Muscle layer of colon (tissue), 2 donors: Measurements from ENCODE around the gene SPRED3.
"Not testable (repeated sequence)": the region's sequence is repeated elsewhere in the genome, so short reads cannot be mapped to it uniquely, and the experiment has no call there.

Experiments
- H3K27ac ChIP-seq: one replicate; pipeline ENCODE4 v1.7.0; 2013; ENCODE audit warnings: low read depth, mild to moderate bottlenecking, low read length, moderate library complexity
- H3K27me3 ChIP-seq, 2 donors: one replicate each; pipeline ENCODE4 v1.7.0; 2013; ENCODE audit warnings: low read length in 2 of 2, mild to moderate bottlenecking in 2 of 2; ENCODE audit not compliant: insufficient read depth in 2 of 2, control insufficient read depth in 1 of 2
- H3K36me3 ChIP-seq: one replicate; pipeline ENCODE4 v1.7.0; 2013; ENCODE audit warnings: mild to moderate bottlenecking, low read length; ENCODE audit not compliant: insufficient read depth
- H3K4me1 ChIP-seq: one replicate; pipeline ENCODE4 v1.7.0; 2013; ENCODE audit warnings: mild to moderate bottlenecking, low read length; ENCODE audit not compliant: insufficient read depth
- H3K4me3 ChIP-seq, 2 donors: one replicate each; pipeline ENCODE4 v1.7.0; 2013; ENCODE audit warnings: low read length in 2 of 2, low read depth in 1 of 2, mild to moderate bottlenecking in 1 of 2, moderate library complexity in 1 of 2
- H3K9ac ChIP-seq: one replicate; pipeline ENCODE4 v1.7.0; 2013; ENCODE audit warnings: low read length
- H3K9me3 ChIP-seq: one replicate; pipeline ENCODE4 v1.7.0; 2013; ENCODE audit warnings: mild to moderate bottlenecking, low read length
- donor health status: abdominal sarcoma.
- donor health status: Adenocarcinoma of cecum.

SPRED3 gene

GRCh38 chr19:38360351-38360750 lies 28.1 kb upstream of the SPRED3 start:
- Histone ChIP-seq H3K36me3 (no peaks in the 10 kb centered on the region), H3K27me3 (peaks cover 15 to 56% of the 10 kb centered on the region in 2 donors), H3K4me3 (no peak overlapping the region), H3K9me3 (no peaks in the 10 kb centered on the region), H3K9ac (no peak overlapping the region), H3K4me1 (peaks cover 12% of the 10 kb centered on the region), H3K27ac (no peak overlapping the region)

- no peak overlapping the region for H3K9ac ChIP-seq
- H3K4me3 ChIP-seq: peak overlapping the region; percentile 41 to 42
- peaks cover 12% of the 10 kb centered on the region for H3K4me1 ChIP-seq
- H3K27me3 ChIP-seq: peaks cover 15 to 60% of the 10 kb centered on the region in 2 donors
- no peaks in the 10 kb centered on the region for H3K36me3 ChIP-seq
- no peak overlapping the region for H3K27ac ChIP-seq
- no peaks in the 10 kb centered on the region for H3K9me3 ChIP-seq
These were observed 27.5 kb upstream of the SPRED3 start for GRCh38 chr19:38360839-38361631.

- Histone ChIP-seq H3K9me3 (no peaks in the 10 kb centered on the region), H3K27ac (no peak overlapping the region), H3K4me3 (peak overlapping the region; percentile 41 to 42), H3K36me3 (no peaks in the 10 kb centered on the region), H3K9ac (no peak overlapping the region), H3K4me1 (peaks cover 12% of the 10 kb centered on the region), H3K27me3 (peaks cover 15 to 54% of the 10 kb centered on the region in 2 donors)
These were observed 26.8 kb upstream of the SPRED3 start for GRCh38 chr19:38361633-38362075.

- no peaks in the 10 kb centered on the region for H3K36me3 ChIP-seq
- no peak overlapping the region for H3K27ac ChIP-seq
- no peaks in the 10 kb centered on the region for H3K9me3 ChIP-seq
- H3K4me3 ChIP-seq: peak overlapping the region in 1 of 2 donors; percentile 42
- H3K4me1 ChIP-seq: peaks cover 12% of the 10 kb centered on the region
- no peak overlapping the region for H3K9ac ChIP-seq
- peaks cover 15 to 49% of the 10 kb centered on the region in 2 donors for H3K27me3 ChIP-seq
These were observed 26.2 kb upstream of the SPRED3 start for GRCh38 chr19:38362076-38362945.

GRCh38 chr19:38362946-38363688 lies 25.4 kb upstream of the SPRED3 start:
- not testable (repeated sequence) for H3K9me3 ChIP-seq, H3K4me3 ChIP-seq, H3K36me3 ChIP-seq, H3K27ac ChIP-seq, H3K9ac ChIP-seq
- Histone ChIP-seq H3K4me1 (peaks cover 12% of the 10 kb centered on the region), H3K27me3 (peaks cover 15 to 44% of the 10 kb centered on the region in 2 donors)

- H3K27ac ChIP-seq: no peak overlapping the region
- H3K9ac ChIP-seq: no peak overlapping the region
- H3K9me3 ChIP-seq: no peaks in the 10 kb centered on the region
- H3K36me3 ChIP-seq: no peaks in the 10 kb centered on the region
- H3K4me3 ChIP-seq: no peak overlapping the region
- H3K4me1 ChIP-seq: peaks cover 6% of the 10 kb centered on the region
- peaks cover 0 to 15% of the 10 kb centered on the region in 2 donors for H3K27me3 ChIP-seq
These were observed 21.5 kb upstream of the SPRED3 start for GRCh38 chr19:38367041-38367440.

GRCh38 chr19:38369584-38369983 lies 18.9 kb upstream of the SPRED3 start:
- Histone ChIP-seq H3K4me1 (no peaks in the 10 kb centered on the region), H3K9ac (no peak overlapping the region), H3K27me3 (peaks cover 0 to 6% of the 10 kb centered on the region in 2 donors), H3K9me3 (no peaks in the 10 kb centered on the region), H3K4me3 (no peak overlapping the region), H3K27ac (no peak overlapping the region), H3K36me3 (no peaks in the 10 kb centered on the region)

GRCh38 chr19:38370299-38370698 lies 18.2 kb upstream of the SPRED3 start:
- Histone ChIP-seq H3K4me1 (peaks cover under 1% of the 10 kb centered on the region), H3K4me3 (no peak overlapping the region), H3K27me3 (peaks cover 0 to 4% of the 10 kb centered on the region in 2 donors), H3K36me3 (no peaks in the 10 kb centered on the region), H3K9me3 (no peaks in the 10 kb centered on the region), H3K9ac (no peak overlapping the region), H3K27ac (no peak overlapping the region)

GRCh38 chr19:38371081-38371480 lies 17.4 kb upstream of the SPRED3 start:
- H3K4me3 ChIP-seq: no peak overlapping the region
- H3K9ac ChIP-seq: no peak overlapping the region
- H3K9me3 ChIP-seq: no peaks in the 10 kb centered on the region
- H3K27ac ChIP-seq: no peak overlapping the region
- H3K27me3 ChIP-seq: no peaks in the 10 kb centered on the region
- H3K36me3 ChIP-seq: peaks cover 1% of the 10 kb centered on the region
- peaks cover 9% of the 10 kb centered on the region for H3K4me1 ChIP-seq

- Histone ChIP-seq H3K9me3 (no peaks in the 10 kb centered on the region), H3K27ac (peak overlapping the region; percentile 25), H3K27me3 (no peaks in the 10 kb centered on the region), H3K4me3 (peak overlapping the region; percentile 4 to 96), H3K9ac (peak overlapping the region; percentile 56), H3K36me3 (peaks cover 17% of the 10 kb centered on the region), H3K4me1 (peaks cover 19% of the 10 kb centered on the region)
These were observed 14.6 kb upstream of the SPRED3 start for GRCh38 chr19:38373907-38374331.
